Measurements from ENCODE around the gene EVA1C. TPM values are rescaled to one million over a fixed set of nuclear protein-coding genes. Genes with fewer than 3 reads are reported as not detected.
A peak's percentile ranks its signal among the peaks of the same experiment; 100 is the strongest.

EVA1C gene
- total RNA-seq: 31.7 and 38.6 TPM in 2 replicates
- 22.8 and 29.8 TPM in 2 replicates for polyA plus RNA-seq
- polyA plus RNA-seq (2011; cell fraction: cytosol; rRNA removed): 28.8 and 32.0 TPM in 2 replicates
- 31.4 and 32.5 TPM in 2 replicates for polyA plus RNA-seq (2011; cell fraction: nucleus; rRNA removed)
- 48.2 and 52.3 TPM in 2 replicates for polyA plus RNA-seq (2012)
- 29.1 and 34.6 TPM in 2 replicates for polyA minus RNA-seq
- polyA minus RNA-seq (2011; cell fraction: cytosol; rRNA and poly(A)+ RNA removed): 33.8 TPM
- polyA minus RNA-seq (2011; cell fraction: nucleus; rRNA and poly(A)+ RNA removed): 62.3 and 65.1 TPM in 2 replicates
- Bru-seq, nascent RNA: percentile 86 among the genes with signal in this experiment
- BruChase-seq, experiment 1, labeled RNA remaining after a 6-hour chase: percentile 71 among the genes with signal in this experiment
- BruChase-seq, experiment 2, labeled RNA remaining after a 2-hour chase: percentile 72 among the genes with signal in this experiment
- long read RNA-seq, transcript EVA1C-201 (8 exons, 1,998 nt): major isoform, 22 of 81 reads
- long read RNA-seq, partial matches to known transcripts: 1 of 81 reads
- long read RNA-seq, other reads (novel, unspliced or antisense): 50 of 81 reads

- no TSS peak for BruUV-seq (replicated peaks)
- no peaks in the 10 kb centered on the region for H4K20me1 ChIP-seq (replicated peaks; ENCODE audit: control insufficient read depth, extremely low read depth, insufficient read depth, low read length)
- H3K4me3 ChIP-seq (replicated peaks in 1 of 3; ENCODE audit: insufficient read depth in 1 of 3, low read depth in 1 of 3, low read length in 3 of 3): peak within 1 kb of the TSS; percentile 46 to 81 (median 73)
- intact Hi-C loops (cut with micrococcal nuclease) (loop anchor here (1.0 to 2.0 kb wide), 3 partner anchors 19 to 52 kb away; partner anchors contain the start of gene URB1), dilution Hi-C loops (cut with MboI; ENCODE audit: extremely low pct_ligation_motif_present, low sequenced_read_pairs) (no loop called here)
- H3K9ac ChIP-seq (replicated peaks; ENCODE audit: extremely low read depth, insufficient read depth, low read length): peak within 1 kb of the TSS; percentile 99
- TF ChIP-seq POLR2A (IDR thresholded peaks at IDR 0.05; ENCODE audit: low read depth, low read length) (no peak), CTCF (IDR thresholded peaks at IDR 0.05; ENCODE audit: extremely low read depth in 1 of 2, insufficient read depth in 1 of 2, low read depth in 1 of 2, low read length in 2 of 2) (peak in 1 of 2 donors; percentile 11), MYC (IDR thresholded peaks at IDR 0.05; ENCODE audit: low read depth, low read length) (peak; percentile 42)
- ChIA-PET CTCF (interaction anchor here (1.1 to 13.1 kb wide), 7 partner anchors 9 to 185 kb away, joined by 3 to 286 read pairs (median 10); no protein-coding TSS in a partner anchor), POLR2A (interaction anchor here (0.9 kb wide), 1 partner anchor 63 kb away, joined by 4 read pairs; no protein-coding TSS in a partner anchor)
- H3K4me2 ChIP-seq (ENCODE audit: insufficient read depth, low read length): peak within 1 kb of the TSS; percentile 88
- peaks cover 35% of the 10 kb centered on the region for H3K4me1 ChIP-seq (ENCODE audit: control insufficient read depth, extremely low read depth, insufficient read depth, low read length)
- no peaks in the 10 kb centered on the region for H3K9me3 ChIP-seq (replicated peaks; ENCODE audit: control insufficient read depth, insufficient read depth, low read length)
- no peaks in the 10 kb centered on the region for H3K27me3 ChIP-seq (ENCODE audit: control insufficient read depth in 2 of 2, insufficient read depth in 2 of 2, low read length in 2 of 2)
- peaks cover 49% of the 10 kb centered on the region for H3K79me2 ChIP-seq (ENCODE audit: control insufficient read depth, insufficient read depth, low read length)
- H3K9me1 ChIP-seq (replicated peaks; ENCODE audit: control insufficient read depth, extremely low read depth, insufficient read depth, low read length): no peaks in the 10 kb centered on the region
- H3K36me3 ChIP-seq (ENCODE audit: control insufficient read depth in 2 of 2, extremely low read depth in 1 of 2, insufficient read depth in 2 of 2, low read length in 2 of 2): no peaks in the 10 kb centered on the region
- H2AFZ ChIP-seq (ENCODE audit: low read depth, low read length): peak within 1 kb of the TSS; percentile 55
- no peak for FAIRE-seq
- H3K27ac ChIP-seq (ENCODE audit: insufficient read depth, low read depth, low read length): peak within 1 kb of the TSS; percentile 99
- peak; percentile 69 for DNase-seq (ENCODE audit: low read depth, low spot score)
Observed at GRCh38 chr21:32412162-32413014, at the start of gene EVA1C. Gene EVA1C, plus strand, starts transcription at chr21:32412706. Its CDS starts 148 bp downstream, at chr21:32412854.

Measured in endothelial cell of umbilical vein (primary cell).